HG02970 (cell line): ENCODE results near the gene PARD6A.

ENCODE experiments used
- ATAC-seq: cut with Tn5 transposase; IDR thresholded peaks from one replicate; pipeline ENCODE4 v1.9.1; 2021; ENCODE audit warnings: mild to moderate bottlenecking, moderate library complexity, moderate number of reproducible peaks; ENCODE audit not compliant: unreplicated experiment, low FRiP score

The PARD6A gene, protein sequence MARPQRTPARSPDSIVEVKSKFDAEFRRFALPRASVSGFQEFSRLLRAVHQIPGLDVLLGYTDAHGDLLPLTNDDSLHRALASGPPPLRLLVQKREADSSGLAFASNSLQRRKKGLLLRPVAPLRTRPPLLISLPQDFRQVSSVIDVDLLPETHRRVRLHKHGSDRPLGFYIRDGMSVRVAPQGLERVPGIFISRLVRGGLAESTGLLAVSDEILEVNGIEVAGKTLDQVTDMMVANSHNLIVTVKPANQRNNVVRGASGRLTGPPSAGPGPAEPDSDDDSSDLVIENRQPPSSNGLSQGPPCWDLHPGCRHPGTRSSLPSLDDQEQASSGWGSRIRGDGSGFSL

DNA sequence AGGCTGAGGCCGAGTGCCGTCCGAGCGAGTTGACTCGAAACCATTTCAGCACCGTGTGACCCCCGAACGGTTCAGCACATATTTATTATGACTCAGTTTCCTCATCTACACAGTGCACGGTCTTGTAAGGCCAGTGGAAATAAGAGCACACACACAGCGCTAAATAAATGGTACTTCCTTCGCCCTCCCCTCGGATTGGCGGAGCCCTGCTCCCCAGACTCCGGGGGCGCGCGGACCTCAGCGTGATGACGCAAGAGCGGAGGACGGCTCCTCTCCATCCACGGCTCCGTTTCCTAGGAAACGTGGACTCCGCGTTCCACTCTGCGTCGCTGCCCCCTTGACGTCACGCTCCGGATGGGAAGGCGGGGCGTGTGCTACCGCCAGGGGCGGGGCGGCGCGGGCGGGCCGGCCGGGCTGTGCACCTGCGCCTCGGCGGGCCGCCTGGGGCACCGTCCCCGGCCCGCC, at the start of gene PARD6A:
Gene PARD6A (plus strand): TSS at position 397 of the 465 bp plus-strand sequence. CDS start 79 bp downstream, outside the sequence.
- ATAC-seq, result peak; percentile 75

DNA sequence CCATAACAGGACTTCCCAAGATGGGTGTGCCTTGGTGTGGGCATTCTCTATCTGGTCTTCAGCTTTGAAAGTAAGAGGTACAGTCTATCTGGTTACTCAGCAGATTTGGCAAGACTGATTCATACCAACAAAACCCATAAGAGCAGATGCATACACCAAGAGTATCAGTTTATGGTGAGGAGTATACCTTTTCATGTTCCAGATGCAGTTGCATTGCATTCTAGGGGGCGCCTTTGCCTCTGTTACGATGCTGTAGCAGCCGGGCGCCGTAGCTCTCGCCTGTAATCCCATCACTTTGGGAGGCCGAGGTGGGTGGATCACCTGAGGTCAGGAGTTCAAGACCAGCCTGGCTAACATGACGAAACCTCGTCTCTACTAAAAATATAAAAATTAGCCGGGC, 47.0 kb upstream of the PARD6A start:
- ATAC-seq, result no peak

DNA sequence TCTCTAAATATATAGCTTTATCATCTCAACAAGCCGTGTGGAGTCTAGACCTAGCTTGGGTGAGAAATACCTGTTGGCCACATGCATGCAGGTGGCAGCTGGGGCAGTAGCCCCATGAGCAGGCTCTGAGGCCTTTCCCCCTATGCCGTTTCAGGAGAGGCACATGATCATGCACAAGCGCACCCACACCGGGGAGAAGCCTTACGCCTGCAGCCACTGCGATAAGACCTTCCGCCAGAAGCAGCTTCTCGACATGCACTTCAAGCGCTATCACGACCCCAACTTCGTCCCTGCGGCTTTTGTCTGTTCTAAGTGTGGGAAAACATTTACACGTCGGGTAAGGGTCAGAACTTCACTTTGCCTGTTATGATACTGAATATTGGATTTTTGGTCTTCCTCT, 32.5 kb upstream of the PARD6A start:
- no peak for ATAC-seq

DNA sequence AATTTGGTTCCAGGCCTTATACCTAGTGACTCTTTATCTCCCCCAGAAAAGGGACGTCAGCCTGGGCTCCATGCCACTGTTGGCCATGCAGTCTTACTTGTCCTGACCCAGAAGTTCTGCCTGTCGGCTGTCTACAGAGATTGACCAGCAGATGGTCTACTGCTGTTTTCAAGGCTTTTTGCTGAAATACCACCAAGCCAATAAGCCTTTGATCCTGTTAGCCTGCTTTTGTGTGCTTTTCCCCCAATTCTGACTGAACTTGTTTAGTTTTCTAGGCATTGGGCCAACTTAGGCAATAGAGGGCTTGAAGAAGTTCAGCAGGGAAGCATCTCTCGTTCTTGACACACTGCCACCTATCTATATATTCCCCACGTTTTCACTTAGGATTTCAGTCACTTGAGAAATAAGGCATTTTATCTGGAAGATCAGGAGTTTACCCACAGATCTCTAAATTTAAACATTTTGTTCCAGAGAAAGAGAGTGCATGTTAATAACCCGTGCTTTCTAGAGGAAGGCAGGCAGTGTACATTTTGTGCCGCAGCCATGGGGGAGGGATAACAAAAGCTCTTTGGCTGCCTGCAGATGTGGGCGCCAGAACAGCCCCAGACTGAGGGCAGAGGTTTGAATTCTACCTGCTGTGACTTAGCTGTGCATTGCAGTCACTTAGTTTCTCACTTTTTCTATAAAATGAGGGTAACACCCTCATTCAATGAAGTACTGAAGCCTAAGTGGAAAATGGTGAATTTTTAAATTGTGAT, 28.2 kb upstream of the PARD6A start:
- ATAC-seq, result no peak

DNA sequence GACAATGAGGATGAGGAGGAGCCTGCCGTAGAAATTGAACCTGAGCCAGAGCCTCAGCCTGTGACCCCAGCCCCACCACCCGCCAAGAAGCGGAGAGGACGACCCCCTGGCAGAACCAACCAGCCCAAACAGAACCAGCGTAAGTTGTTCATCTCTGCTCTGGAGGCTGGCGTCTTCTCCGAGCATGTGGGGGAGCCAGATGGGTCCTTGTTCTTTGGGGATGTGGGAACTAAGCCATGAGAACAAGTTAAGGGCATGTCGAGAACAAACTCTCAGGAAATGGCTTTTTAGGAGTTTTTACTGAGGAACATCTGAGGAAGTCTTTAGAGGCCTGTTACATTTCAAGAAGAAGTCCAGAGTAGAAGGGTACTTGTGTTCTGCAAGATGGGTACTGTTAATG, 24.0 kb upstream of the PARD6A start:
- no peak for ATAC-seq

DNA sequence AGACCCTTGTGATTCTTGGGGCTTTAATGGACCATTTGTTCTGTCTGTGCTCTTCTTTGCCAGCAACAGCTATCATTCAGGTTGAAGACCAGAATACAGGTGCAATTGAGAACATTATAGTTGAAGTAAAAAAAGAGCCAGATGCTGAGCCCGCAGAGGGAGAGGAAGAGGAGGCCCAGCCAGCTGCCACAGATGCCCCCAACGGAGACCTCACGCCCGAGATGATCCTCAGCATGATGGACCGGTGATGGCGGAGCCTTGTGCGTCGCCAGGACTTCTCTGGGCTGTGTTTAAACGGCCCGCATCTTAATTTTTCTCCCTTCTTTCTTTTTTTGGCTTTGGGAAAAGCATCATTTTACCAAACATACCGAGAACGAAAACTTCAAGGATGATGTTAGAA, 23.1 kb upstream of the PARD6A start:
- ATAC-seq, result no peak

DNA sequence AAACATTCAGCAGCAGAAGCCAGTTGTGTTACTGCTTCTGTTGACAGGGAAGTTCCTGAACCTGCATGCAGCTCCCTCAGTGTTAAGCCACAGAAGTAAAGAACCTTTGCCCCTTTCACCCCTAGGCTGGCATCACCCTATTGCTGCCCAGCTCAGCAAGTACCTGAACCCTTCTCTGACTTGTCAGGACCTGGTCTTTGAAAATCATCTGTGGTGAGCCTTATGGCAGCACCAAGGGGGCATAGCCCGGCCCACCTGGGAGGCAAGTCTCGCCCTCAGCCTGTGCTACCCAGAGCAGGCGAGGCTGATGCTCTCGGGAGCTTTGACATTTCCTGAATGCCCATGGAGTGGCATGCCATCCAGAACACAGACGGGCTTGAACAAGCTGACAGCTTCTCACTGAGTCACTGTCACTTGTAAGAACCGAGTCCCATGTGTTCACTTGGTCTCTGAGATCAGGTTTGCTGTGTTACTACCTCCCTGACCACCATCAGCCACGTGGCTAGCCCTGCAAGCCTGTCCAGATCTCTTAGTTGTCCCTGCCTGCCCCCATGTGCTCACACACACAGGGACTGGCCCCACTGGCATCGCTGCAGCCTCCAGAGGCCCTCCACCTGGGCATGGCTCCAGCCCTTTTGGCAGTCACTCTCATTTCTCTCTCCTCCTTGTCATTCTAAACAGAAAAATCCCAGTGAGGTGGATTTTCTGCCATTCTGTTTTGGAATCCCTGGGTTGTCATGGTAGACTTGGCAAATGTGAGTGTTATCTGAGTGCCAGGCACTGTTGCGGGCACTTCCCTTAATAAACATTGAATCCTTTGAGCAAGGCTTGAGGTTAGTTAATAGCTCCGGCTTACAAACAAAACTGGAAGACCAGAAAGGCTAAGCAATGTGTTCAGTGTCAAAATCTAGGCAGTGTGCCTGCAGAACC, 18.7 kb upstream of the PARD6A start:
- ATAC-seq, result no peak

DNA sequence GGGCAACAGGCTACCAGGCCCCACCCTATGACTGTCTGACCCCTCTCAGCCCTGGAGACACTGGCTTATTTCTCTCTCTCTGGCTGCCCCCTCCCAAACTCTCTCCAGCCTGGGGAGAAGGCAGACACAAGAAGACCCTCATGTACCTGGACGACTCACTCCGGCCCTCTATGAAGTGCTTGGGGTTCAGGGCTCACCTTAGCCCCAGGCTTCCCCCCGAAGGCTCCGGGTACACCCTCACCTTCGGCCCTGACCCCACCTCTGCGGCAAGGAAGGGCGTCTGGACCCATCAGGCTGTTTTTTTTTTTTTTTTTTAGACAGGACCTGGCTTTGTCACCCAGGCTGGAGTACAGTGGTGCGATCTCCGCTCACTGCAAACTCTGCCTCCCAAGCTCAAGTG, 16.7 kb upstream of the PARD6A start:
- ATAC-seq, result no peak

DNA sequence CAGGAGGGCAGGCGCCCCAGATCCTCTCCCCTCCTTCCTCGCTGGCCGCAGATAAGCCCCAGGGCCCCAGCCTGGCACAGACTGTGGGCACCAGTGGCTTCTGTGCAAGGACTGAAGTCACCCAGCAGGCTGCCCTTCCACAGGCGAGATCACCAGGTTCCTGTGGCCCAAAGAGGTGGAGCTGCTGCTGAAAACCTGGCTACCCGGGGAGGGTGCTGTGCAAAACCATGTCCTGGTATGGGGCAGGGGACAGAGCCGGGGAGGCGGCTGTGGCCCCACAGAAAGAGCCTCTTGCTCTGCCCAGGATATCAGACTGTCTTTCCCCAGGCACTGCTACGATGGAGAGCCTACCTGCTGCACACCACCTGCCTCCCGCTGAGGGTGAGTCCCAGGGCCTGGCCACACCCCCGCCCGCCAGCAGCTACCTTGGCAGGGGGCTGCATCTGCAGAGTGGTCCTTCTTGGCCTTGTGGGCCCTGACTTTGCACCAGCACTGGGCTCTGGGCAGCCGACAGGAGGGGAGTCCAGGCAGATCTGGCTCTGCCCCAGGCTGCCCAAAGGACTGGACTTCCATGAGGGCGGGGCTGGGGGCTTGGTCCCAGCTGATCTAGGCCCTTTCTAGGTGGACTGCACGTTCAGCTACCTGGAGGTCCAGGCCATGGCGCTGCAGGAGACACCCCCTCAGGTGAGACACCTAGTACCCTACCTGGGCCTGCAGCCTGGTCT, 15.2 kb upstream of the PARD6A start:
- no peak for ATAC-seq

DNA sequence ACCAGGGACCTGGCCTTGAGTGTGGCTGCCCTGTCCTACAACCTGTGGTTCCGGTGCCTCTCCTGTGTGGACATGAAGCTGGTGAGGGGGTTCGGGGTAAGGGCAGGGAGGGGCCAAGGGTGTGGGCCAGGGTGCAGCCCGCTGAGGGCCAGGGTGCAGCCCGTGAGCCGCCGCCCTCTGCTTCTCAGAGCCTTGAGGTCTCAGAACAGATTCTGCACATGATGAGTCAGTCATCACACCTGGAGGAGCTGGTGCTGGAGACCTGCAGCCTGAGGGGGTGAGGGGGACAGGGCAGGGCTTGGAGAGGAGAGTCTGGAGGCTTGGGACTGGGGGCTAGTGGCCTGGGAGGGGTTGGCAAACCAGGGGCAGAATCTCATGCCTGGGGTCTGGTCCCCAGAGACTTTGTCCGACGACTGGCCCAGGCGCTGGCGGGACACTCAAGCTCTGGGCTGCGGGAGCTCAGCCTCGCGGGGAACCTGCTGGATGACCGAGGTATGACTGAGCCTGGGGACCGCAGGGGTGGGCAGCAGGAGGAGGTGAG, 13.6 kb upstream of the PARD6A start:
- ATAC-seq, result no peak

DNA sequence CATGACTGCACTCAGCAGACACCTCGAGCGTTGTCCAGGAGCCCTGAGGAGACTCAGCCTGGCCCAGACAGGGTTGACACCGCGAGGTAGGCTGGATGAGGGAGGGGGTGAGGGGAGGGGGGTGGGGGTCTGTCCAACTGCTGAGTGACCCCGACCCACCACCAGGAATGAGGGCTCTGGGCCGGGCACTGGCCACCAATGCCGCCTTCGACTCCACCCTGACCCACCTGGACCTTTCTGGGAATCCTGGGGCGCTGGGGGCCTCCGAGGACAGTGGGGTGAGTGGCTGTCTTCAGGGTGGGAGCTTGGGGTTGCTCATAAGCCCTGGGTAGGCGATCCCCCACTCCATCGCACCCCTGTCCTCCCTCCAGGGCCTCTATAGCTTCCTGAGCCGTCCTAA, 13.1 kb upstream of the PARD6A start:
- no peak for ATAC-seq

DNA sequence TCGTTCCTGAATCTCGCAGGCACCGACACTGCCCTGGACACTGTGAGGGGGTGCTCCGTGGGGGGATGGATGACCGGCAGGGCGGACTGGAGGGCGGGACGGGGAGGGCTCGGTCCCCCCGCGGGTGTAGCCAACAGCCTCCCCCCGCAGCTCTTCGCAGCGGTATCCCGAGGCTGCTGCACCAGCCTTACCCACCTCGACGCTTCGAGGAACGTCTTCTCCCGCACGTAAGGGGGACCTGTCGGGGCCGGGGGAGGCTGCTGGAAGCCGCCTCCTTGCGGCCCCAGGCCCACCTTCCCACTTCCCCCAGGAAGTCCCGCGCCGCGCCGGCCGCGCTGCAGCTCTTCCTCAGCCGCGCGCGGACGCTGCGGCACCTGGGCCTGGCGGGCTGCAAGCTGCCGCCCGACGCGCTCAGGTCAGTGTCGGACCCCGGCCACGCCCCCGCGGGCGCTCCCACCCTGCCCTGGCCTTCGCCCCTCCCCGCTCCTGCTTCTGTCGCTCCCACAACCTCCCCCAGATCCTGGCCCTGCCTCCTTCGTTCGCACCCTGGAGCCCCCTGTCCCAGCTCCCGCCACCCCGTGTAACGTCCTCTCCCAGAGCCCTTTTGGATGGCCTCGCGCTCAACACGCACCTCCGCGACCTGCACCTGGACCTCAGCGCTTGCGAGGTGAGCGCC, 12.5 kb upstream of the PARD6A start:
- no peak for ATAC-seq

DNA sequence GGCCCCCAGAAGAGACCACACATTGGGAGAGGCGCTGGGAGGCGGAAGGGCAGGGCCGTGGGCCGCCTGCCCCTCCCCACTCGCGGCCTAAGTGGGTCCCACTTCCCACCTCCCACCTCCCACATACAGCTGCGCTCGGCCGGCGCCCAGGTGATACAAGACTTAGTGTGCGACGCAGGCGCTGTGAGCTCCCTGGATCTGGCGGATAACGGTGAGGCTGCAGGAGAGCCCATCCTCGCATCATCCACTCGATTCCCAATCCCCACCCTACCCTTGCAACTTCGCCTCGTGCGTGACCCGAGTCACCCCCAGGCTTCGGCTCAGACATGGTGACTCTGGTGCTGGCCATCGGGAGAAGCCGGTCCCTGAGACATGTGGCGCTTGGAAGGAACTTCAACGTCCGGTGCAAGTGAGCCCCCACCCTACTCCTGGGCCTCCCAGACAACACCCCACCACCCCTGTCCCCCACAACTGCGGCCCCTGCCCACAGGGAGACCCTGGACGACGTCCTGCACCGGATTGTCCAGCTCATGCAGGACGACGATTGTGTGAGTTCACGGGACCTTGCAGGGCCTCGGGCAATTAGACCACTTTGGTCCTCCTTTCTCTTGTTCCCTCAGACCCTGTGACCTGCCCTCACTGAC, 11.9 kb upstream of the PARD6A start:
- no peak for ATAC-seq

DNA sequence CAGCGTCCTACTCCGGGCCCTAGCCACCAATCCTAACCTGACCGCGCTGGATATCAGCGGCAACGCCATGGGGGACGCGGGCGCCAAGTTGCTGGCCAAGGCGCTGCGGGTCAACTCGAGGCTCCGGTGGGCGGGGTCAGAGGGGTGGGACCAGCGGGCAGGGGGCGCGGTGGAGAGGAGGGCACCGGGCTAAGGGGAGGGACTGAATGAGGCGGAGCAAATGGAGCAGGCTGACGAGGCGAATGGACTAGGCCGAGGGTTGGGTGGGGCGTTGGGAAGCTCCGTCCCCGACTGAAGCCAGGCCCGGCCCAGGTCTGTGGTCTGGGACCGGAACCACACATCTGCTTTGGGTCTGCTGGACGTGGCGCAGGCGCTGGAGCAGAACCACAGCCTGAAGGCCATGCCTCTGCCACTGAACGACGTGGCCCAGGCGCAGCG, 11.2 kb upstream of the PARD6A start:
- ATAC-seq, result no peak

DNA sequence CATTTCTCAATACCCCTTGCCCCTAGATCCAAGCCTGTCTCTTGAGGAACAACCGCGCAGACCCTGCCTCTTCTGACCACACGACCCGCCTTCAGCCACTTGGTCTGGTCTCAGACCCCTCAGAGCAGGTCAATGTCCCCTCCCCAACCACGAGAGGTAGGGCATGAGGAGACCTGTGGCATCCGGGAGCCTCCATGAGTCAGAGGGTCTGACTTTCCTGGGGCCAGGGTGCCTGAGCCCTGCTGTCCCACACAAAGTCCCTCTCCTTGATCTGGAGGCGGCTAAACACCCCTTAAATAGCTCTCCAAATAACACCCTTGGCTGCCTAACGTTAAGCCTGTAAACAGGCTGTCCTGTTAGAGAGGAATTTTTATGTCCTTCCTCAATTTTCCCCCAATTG, 10.7 kb upstream of the PARD6A start:
- no peak for ATAC-seq

DNA sequence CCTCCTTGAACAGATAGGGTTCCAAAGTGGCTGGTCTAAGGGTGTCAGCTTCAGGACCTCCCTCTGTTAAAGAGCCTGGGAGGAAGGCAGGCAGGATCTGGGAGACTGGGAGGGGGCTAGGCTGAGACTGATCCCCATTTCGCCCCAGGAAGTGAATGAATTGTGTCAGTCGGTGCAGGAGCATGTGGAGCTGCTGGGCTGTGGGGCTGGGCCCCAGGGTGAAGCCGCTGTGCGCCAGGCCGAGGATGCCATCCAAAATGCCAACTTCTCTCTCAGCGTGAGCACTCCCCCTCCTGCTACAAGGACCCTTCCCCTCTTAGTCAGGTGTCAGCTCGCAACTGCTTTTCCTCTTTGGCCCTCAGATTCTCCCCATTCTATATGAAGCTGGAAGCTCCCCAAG, 9.7 kb upstream of the PARD6A start:
- ATAC-seq, result no peak

DNA sequence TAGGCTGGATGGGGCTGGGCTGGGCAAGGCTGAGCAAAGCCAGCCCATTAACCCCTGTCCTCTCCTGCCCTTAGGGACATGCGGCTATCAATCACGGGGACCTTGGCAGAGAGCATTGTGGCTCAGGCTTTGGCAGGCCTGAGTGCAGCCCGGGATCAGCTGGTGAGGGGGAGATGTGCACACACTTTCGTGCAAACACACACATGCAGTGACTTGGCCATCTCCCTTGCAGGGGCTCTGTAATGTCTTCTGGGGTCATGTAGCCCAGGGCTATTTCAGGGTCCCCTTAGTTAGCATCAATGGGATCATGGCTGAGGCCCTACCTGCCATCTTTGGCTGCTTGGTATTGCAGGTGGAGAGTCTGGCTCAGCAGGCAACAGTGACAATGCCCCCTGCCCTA, 8.9 kb upstream of the PARD6A start:
- ATAC-seq, result no peak

DNA sequence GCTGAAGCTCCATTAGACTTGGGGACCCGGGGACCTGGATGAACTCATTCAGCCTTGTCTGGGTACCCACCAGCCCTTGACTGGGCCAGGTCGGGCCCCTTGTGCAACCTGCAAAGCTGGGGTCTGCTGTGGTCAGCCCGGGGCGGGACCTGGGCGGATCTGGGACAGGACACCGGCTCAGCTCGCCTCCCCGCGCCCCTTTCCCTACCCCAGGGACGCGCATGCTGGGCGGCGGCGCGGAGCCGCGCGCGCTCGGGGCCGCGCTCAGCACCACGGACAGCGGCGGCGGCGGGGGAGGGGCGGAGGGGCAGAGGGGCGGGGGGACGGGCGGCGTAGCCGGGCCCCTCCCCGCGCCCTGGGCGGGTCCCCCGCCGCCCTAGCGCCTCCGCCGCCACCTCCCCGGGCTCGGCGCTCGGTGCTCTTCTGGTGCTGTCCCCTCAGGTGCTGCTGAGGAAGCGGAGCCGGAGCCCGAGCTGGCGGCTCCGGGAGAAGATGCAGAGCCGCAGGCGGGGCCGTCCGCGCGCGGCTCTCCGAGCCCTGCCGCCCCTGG, 8.1 kb upstream of the PARD6A start:
- no peak for ATAC-seq
